Limb (tissue), 2 donors: ENCODE results near the gene ACVR1B.

ENCODE experiments used
- DNase-seq, 2 donors: peaks; one replicate each; pipeline ENCODE4 v3.0.0-alpha.2; 2016; ENCODE audit errors: extremely low spot score in 2 of 2

Gene ACVR1B

GRCh38 chr12:52020539-52021336 is 69.2 kb downstream of the ACVR1B start:
- no peak for DNase-seq

- DNase-seq = peak in 1 of 2 donors; percentile 55
Measured at GRCh38 chr12:52022841-52023181, 71.3 kb downstream of the ACVR1B start.

GRCh38 chr12:52023182-52023975 is 71.9 kb downstream of the ACVR1B start:
- DNase-seq = peak; percentile 73 to 92

- DNase-seq = no peak
Measured at GRCh38 chr12:52023976-52024688, 72.6 kb downstream of the ACVR1B start.

DNA sequence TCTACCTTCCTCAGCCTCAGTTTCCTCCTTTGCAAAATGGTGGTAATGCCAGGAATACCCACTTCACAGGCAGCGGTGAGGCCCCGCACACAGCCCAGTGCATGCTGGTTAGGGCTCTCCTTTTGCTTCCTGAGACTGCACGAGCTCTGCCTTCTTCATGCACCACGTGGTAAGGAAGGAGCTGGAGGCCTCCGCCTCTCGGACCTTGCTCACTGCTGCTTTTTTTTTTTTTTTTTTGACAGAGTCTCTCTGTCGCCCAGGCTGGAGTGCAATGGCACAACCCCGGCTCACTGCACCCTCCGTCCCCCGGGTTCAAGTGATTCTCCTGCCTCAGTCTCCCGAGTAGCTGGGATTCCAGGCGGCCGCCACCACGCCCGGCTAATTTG is 73.3 kb downstream of the ACVR1B start:
- DNase-seq = no peak

DNA sequence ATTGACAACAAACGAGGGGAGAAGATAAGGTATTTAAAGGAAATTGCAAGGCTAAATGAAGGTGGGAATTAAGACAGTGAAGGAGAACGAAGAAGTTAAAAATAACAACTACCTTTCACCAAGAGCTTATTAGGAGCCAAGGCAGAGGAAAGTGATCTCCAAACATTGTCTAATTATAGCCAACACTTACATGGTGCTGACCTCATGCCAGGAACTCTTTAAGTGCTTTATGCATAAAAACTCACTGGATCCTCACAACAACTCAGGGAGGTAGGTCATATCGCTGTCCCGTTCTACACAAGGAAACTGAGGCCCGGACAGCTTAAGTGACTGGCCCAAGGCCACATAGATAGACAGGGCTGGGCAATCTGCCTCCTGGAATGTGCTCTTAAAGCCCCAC is 74.8 kb downstream of the ACVR1B start:
- DNase-seq = no peak

DNA sequence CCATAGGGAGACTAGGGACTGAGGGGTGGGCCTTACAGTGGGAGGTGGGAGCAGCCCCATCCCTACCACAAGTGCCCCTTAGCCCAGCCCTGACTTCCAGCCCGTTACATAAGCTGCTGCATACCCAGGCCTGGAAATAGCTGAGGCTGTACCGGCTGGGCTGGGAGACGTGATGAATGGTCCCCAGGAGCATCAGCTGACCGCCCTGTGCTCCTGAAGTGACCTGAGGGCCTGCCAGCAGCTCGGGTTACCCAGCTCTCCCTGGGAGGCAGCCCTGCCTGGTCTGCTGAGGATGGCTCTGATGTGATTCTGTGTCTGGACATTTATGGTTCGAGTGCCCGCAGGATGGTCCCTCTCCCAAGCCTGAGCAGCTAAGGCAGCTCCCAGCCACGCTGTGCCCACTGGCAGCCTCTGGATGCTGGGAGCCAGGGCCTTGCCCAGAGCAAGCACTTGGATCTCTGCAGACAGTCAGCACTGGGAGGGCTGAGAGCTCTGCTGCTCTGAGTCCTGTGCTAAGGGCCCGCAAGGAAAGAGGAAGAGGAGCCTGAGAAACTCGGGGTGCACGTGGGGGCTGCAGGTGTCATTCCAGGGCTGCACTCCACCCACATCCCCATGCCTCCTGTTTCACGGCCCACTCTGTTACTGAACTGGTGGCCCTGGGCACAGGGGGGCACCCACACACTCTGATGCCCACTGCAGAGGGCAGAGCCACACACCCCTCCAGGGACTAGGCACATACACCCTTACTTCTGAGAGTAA is 75.8 kb downstream of the ACVR1B start:
- DNase-seq = no peak

- peak in 1 of 2 donors; percentile 58 for DNase-seq
Measured at GRCh38 chr12:52029685-52030084, 78.2 kb downstream of the ACVR1B start.

- DNase-seq = peak in 1 of 2 donors; percentile 71
Measured at GRCh38 chr12:52032446-52032803, 80.9 kb downstream of the ACVR1B start.

DNA sequence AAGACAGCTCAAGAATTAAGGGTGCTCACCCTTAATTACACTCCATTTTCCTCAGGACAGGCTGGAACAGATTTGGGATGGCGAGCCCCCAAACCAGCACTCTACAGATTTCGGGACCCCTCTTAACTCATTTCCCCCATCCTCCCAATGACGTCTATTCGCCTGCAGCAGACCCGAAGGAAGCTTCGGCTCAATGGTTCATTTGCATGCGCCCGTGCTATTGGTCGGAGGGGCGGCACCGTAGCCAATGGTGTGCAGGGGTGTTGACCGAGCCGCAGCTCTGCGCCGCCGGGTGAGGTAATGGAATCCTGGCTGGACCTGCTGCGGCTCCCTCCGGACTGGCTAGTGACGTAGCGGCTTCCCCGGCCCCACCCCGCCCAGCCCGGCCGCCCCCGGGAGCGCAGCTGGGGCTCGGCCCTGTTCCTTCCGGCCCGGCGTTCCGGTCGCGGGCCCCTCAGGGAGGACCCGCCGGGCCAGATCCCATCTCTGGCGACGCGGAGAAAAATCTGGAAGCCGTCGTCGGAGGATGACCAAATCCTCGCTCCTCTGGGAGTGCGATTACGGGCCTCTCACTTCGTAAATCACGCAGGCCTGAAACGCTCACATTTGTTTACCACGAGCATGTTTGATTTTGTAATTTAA is 81.4 kb downstream of the ACVR1B start:
- peak; percentile 97 to 98 for DNase-seq

DNA sequence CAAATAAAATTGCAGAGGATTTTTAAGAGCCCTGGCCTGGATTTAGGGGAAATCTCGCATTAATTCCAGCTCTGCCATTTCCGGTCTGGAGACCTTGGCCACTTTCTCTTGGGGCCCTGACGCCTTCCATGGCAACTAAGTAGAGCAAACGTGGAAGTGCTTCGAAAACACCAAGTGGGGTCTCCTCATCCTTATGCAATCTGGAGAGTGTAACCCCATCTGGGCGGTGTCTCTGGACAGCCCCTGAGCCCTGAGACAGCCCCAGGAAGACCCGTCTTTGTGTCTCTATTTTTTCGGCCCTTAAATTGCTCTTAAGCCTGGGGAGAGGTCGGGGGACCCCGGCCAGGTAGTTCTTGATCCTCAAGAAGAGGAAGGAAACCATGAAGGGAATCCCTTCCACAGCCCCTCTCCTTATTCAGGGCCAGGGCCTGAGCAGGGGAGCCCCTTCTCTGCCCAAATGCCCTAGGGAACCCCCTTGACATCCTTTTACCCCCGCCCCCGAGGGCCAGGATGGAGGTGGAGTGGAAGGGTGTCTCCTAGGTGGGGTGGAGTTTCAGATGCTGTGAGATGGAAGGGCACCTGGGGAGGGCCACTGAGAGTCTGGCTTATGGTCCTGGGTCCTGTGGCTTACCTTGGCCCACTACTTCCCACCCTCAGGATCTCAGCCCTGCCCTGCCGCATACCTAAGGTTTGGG is 82.1 kb downstream of the ACVR1B start:
- no peak for DNase-seq

GRCh38 chr12:52035190-52035589 is 83.7 kb downstream of the ACVR1B start:
- no peak for DNase-seq

- no peak for DNase-seq
Measured at GRCh38 chr12:52035926-52036325, 84.4 kb downstream of the ACVR1B start.

- DNase-seq = peak; percentile 87 to 91
Measured at GRCh38 chr12:52036587-52037171, 85.2 kb downstream of the ACVR1B start.

DNA sequence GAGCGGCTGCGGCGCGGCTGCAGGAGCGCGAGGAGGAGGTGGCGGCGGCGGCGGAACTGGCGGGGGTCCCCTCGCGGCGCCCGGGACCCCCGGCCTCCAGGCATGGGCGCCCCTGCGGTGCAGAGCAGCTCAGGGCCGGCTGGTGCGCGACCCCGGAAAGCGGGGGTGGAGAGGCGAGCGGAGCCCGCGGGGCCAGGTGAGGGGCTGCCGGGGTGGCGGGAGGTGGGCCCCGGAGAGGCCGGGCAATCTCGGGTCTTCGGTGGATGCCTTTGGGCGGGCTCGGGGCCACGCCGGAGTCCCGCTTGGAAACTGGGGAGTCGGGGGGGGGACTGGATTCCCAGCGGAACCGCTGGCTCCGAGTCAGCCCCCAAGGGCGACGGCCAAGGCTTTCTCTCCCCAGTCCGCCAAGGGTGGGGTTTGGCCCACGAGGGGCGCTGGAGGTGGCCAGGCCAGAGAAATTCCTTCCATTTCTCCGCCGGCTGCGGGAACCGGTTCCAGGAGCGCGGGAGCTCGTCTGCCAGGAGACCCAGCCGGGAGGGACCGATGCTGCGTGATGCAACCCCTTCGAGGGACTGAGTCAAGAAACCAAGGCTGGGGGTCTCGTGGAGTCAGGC is 85.9 kb downstream of the ACVR1B start:
- peak in 1 of 2 donors; percentile 82 for DNase-seq

GRCh38 chr12:52038447-52038846 is 86.9 kb downstream of the ACVR1B start:
- no peak for DNase-seq

GRCh38 chr12:52041035-52041434 is 89.5 kb downstream of the ACVR1B start:
- no peak for DNase-seq

DNA sequence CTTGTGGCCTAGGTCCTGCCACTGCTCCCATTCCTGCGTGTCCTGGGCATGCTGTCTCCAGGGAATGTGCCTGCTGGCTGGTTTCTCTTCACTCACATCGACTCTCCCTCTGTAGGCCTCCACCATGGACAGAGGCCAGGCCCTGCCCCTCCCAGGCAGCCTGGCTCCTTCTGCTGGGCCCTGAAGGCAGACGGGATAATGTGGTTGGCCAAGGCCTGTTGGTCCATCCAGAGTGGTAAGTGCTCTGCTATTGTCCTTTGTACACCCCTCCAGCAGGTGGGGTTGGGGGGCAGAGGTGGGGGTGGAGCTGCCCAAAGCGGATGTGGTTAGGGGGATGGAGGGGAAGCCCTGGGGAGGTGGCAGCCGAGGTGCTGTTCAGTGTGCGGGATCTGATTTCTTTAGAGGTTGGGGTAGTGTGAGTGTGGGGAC is 90.2 kb downstream of the ACVR1B start:
- no peak for DNase-seq

DNA sequence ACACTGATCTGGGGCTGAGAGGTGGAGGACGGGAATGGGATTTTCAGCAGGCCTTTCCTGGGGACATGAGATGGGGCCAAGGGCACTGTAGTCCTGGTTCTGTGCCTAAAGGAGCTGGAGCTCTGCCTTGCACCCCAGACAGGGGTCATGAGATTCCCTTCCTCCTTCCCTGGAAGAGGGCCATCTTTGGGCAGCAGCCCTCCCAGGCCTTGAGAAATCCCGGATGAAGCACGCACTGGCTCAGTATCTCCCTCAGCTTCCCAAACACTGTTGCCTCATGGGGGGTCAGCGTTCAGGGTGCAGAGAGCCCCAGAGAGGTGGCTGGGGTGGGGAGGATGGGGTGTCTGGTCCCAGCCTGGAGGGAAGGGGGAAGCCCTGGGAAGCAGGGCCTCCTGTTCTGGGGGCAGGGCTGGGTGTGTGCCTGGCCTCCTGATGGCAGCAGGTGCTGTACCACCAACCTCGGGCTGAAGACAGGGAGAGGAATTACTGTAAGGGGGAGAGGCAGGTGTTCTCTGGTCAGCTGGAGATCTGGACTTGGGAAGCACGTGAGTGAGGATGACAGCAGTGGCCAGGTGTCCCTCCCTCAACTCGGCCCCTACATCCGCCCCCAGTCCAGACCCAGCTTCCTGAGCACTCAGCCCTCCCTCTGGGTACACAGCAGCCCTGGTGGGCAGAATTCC is 91.3 kb downstream of the ACVR1B start:
- DNase-seq = no peak
